H1 (cell line): Measurements from ENCODE around the gene ST6GALNAC4. TPM values are rescaled to one million over a fixed set of nuclear protein-coding genes. Genes with fewer than 3 reads are reported as not detected.

Experiments used
- CTCF ChIA-PET: fragments of 300-600 bp; sonication (Branson Sonifier 250); formaldehyde crosslinking; loops from one replicate; lab custom pipeline; 2021; ENCODE audit not compliant: partially characterized antibody; lab: Charles Lee
- POLR2A ChIA-PET: fragments of 300-600 bp; sonication (Branson Sonifier 250); formaldehyde crosslinking; loops from one replicate; lab custom pipeline; 2021; ENCODE audit warnings: inconsistent platforms; ENCODE audit not compliant: partially characterized antibody; lab: Charles Lee
- DNase-seq, 2 experiments: peaks; one replicate each; pipeline versions ENCODE4 v3.0.0 to v3.0.0-alpha.2; 2010 to 2022; ENCODE audit warnings: low spot score in 2 of 2, low read depth in 1 of 2, mixed read lengths in 1 of 2
- FAIRE-seq: peaks from 2 replicates; lab custom pipeline; 2011; peaks lifted over from hg19 to GRCh38; lab: Jason Lieb, UNC
- H2AFZ ChIP-seq: 2 replicates; pipeline ENCODE4 v1.8.1; 2012; ENCODE audit warnings: low read length, inconsistent platforms
- H2AK5ac ChIP-seq: 2 replicates; pipeline ENCODE4 v1.6.1; 2013; ENCODE audit warnings: low read depth, low read length
- H2BK120ac ChIP-seq: replicated peaks from 2 replicates; pipeline ENCODE3; 2013; ENCODE audit warnings: low read depth, low read length, inconsistent platforms
- H2BK12ac ChIP-seq: 2 replicates; pipeline ENCODE4 v1.6.1; 2013; ENCODE audit warnings: low read depth, low read length
- H2BK15ac ChIP-seq: 2 replicates; pipeline ENCODE4 v1.6.1; 2013; ENCODE audit warnings: low read length
- H2BK20ac ChIP-seq: 2 replicates; pipeline ENCODE4 v1.6.1; 2013; ENCODE audit warnings: low read length
- H2BK5ac ChIP-seq: 2 replicates; pipeline ENCODE4 v1.6.1; 2013; ENCODE audit warnings: low read depth, low read length
- H3K14ac ChIP-seq: 2 replicates; pipeline ENCODE4 v1.6.1; 2013; ENCODE audit warnings: inconsistent platforms; ENCODE audit not compliant: insufficient read length
- H3K18ac ChIP-seq: 2 replicates; pipeline ENCODE4 v1.6.1; 2013; ENCODE audit warnings: low read length; ENCODE audit errors: extremely low read depth
- H3K23ac ChIP-seq: 2 replicates; pipeline ENCODE4 v1.6.1; 2013; ENCODE audit warnings: inconsistent platforms; ENCODE audit not compliant: insufficient read length
- H3K23me2 ChIP-seq: 2 replicates; pipeline ENCODE4 v1.6.1; 2013; ENCODE audit warnings: low read depth, low read length
- H3K27ac ChIP-seq: 2 replicates; pipeline ENCODE4 v1.6.1; 2011; ENCODE audit warnings: low read depth, low read length, inconsistent platforms
- H3K27me3 ChIP-seq, 4 experiments: replicated peaks in 1 of 4; 1 replicate in 1 of 4; 2 replicates in 3 of 4; pipeline versions ENCODE4 v1.6.1 to v1.8.1; 2011 to 2013; ENCODE audit warnings: low read length in 3 of 4, mild to moderate bottlenecking in 3 of 4, inconsistent platforms in 2 of 4, mixed read lengths in 2 of 4, moderate library complexity in 1 of 4; ENCODE audit not compliant: control insufficient read depth in 3 of 4, insufficient read depth in 3 of 4; ENCODE audit errors: extremely low read depth in 1 of 4
- H3K36me3 ChIP-seq, 4 experiments: 2 replicates each; pipeline versions ENCODE4 v1.6.1 to v1.8.1; 2011 to 2013; ENCODE audit warnings: mild to moderate bottlenecking in 4 of 4, low read length in 3 of 4, moderate library complexity in 2 of 4, control low read depth in 1 of 4, inconsistent platforms in 1 of 4; ENCODE audit not compliant: insufficient read depth in 4 of 4, control insufficient read depth in 2 of 4
- H3K4ac ChIP-seq: replicated peaks from 2 replicates; pipeline ENCODE3; 2013; ENCODE audit warnings: low read length, low read depth, mixed read lengths, inconsistent platforms; ENCODE audit not compliant: insufficient read length
- H3K4me1 ChIP-seq, 4 experiments: replicated peaks in 1 of 4; 1 replicate in 1 of 4; 2 replicates in 3 of 4; pipeline versions ENCODE4 v1.6.1 to v1.8.1; 2011 to 2013; ENCODE audit warnings: low read length in 3 of 4, inconsistent platforms in 2 of 4, mixed read lengths in 1 of 4; ENCODE audit not compliant: insufficient read depth in 4 of 4, control insufficient read depth in 3 of 4
- H3K4me2 ChIP-seq, 2 experiments: 2 replicates each; pipeline versions ENCODE4 v1.6.1 to v1.8.1; 2011 to 2013; ENCODE audit warnings: low read depth in 2 of 2, low read length in 2 of 2, control low read depth in 1 of 2, inconsistent platforms in 1 of 2, mild to moderate bottlenecking in 1 of 2; ENCODE audit not compliant: insufficient read depth in 1 of 2
- H3K4me3 ChIP-seq, 4 experiments: fragments of 200-600, 300-600 bp in 1 of 4; sonication (generic), shearing (Covaris generic), sonication (Bioruptor Twin) in 1 of 4; 2 replicates each; pipeline versions ENCODE4 v1.5.1 to v1.8.1; 2011 to 2016; ENCODE audit warnings: low read length in 4 of 4, low read depth in 3 of 4, control low read depth in 2 of 4, inconsistent platforms in 2 of 4, mild to moderate bottlenecking in 2 of 4, mixed read lengths in 1 of 4, moderate library complexity in 1 of 4; ENCODE audit not compliant: insufficient read depth in 2 of 4; ENCODE audit errors: extremely low read depth in 1 of 4
- H3K56ac ChIP-seq: replicated peaks from 2 replicates; pipeline ENCODE3; 2013; ENCODE audit warnings: low read depth, mild to moderate bottlenecking, mixed read lengths, low read length, inconsistent platforms; ENCODE audit not compliant: insufficient read length
- H3K79me1 ChIP-seq: 2 replicates; pipeline ENCODE4 v1.6.1; 2013; ENCODE audit warnings: low read depth, low read length, control low read depth
- H3K79me2 ChIP-seq, 2 experiments: 2 replicates each; pipeline versions ENCODE4 v1.6.1 to v1.8.1; 2012 to 2013; ENCODE audit warnings: low read length in 2 of 2, mild to moderate bottlenecking in 2 of 2, inconsistent platforms in 1 of 2; ENCODE audit not compliant: insufficient read depth in 2 of 2, control insufficient read depth in 1 of 2
- H3K9ac ChIP-seq, 4 experiments: replicated peaks in 1 of 4; 1 replicate in 1 of 4; 2 replicates in 3 of 4; pipeline versions ENCODE4 v1.6.1 to v1.8.1; 2011 to 2013; ENCODE audit warnings: low read depth in 3 of 4, low read length in 3 of 4, control low read depth in 2 of 4, mild to moderate bottlenecking in 2 of 4, moderate library complexity in 2 of 4, inconsistent platforms in 1 of 4; ENCODE audit errors: extremely low read depth in 1 of 4
- H3K9me3 ChIP-seq, 2 experiments: 2 replicates each; pipeline versions ENCODE4 v1.6.1 to v1.8.1; 2012 to 2013; ENCODE audit warnings: mild to moderate bottlenecking in 2 of 2, moderate library complexity in 2 of 2, control low read depth in 1 of 2, inconsistent platforms in 1 of 2, low read depth in 1 of 2, low read length in 1 of 2, mixed read lengths in 1 of 2; ENCODE audit not compliant: insufficient read depth in 2 of 2
- H4K20me1 ChIP-seq, 2 experiments: replicated peaks in 1 of 2; 2 replicates each; pipeline versions ENCODE3 to v1.8.1; 2011 to 2013; ENCODE audit warnings: inconsistent platforms in 2 of 2, low read length in 2 of 2, mild to moderate bottlenecking in 1 of 2; ENCODE audit not compliant: insufficient read depth in 2 of 2, control insufficient read depth in 1 of 2
- H4K5ac ChIP-seq: 2 replicates; pipeline ENCODE4 v1.6.1; 2013; ENCODE audit warnings: low read length, low read depth, mixed read lengths, inconsistent platforms; ENCODE audit not compliant: insufficient read length
- H4K8ac ChIP-seq: 2 replicates; pipeline ENCODE4 v1.8.0; 2013; ENCODE audit warnings: mild to moderate bottlenecking, moderate library complexity, low read length, inconsistent platforms; ENCODE audit not compliant: insufficient read depth; ENCODE audit errors: extremely low read depth
- H4K91ac ChIP-seq: replicated peaks from 2 replicates; pipeline ENCODE3; 2013; ENCODE audit warnings: low read length, mixed read lengths, inconsistent platforms; ENCODE audit not compliant: insufficient read length
- CBX5 ChIP-seq: fragments of 300-800, 300-1000 bp; sonication (generic); IDR thresholded peaks from 2 replicates; pipeline ENCODE4 v1.7.1; 2016; ENCODE audit warnings: antibody characterized with exemption, low read length, low read depth
- CTCF ChIP-seq, 3 experiments: IDR thresholded peaks; 1 replicate in 2 of 3; 2 replicates in 1 of 3; pipeline versions ENCODE4 v1.5.1 to v1.6.1; 2011; ENCODE audit warnings: low read length in 3 of 3, mild to moderate bottlenecking in 3 of 3, inconsistent platforms in 2 of 3, low read depth in 1 of 3, moderate library complexity in 1 of 3; ENCODE audit not compliant: insufficient read depth in 1 of 3; ENCODE audit errors: control extremely low read depth in 1 of 3
- WGBS, 2 experiments: shearing (Covaris generic) in 1 of 2; methylation state at CpG; one replicate each; pipeline versions ENCODE4 v1.1.6 to v1.1.7; 2013 to 2015; ENCODE audit warnings: low lambda C conversion rate in 2 of 2, mixed read lengths in 2 of 2, inconsistent platforms in 1 of 2, low coverage in 1 of 2, missing lambda C conversion rate in 1 of 2; ENCODE audit not compliant: insufficient replicate concordance in 2 of 2, insufficient coverage in 1 of 2, insufficient read length in 1 of 2; ENCODE audit errors: extremely low coverage in 1 of 2, missing lambda C conversion rate in 1 of 2; 5-methylcytosine and 5-hydroxymethylcytosine counted together
- polyA plus RNA-seq, 7 experiments: library from polyadenylated mRNA; depleted of rRNA in 3 of 7; stranded (reverse) in 5 of 7; unstranded in 2 of 7; fragments of >200 nt in 5 of 7; fragments of 200-250 nt in 2 of 7; gene quantifications; 1 replicate in 5 of 7; 2 replicates in 1 of 7; 4 replicates in 1 of 7; pipeline versions ENCODE4 v1.2.1 to v1.2.3, GENCODE V29; 2011 to 2013; ENCODE audit warnings: missing spikeins in 2 of 7, mixed read lengths in 2 of 7
- total RNA-seq: library from RNA; stranded (reverse); fragmentation: NEBNext Ultra II Directional; extraction: Animal tissue kit (Norgen Biotek cat#: 25700); gene quantifications from 2 replicates; pipeline ENCODE4 v1.2.1, GENCODE V29; 2021

Gene ST6GALNAC4
- total and polyA plus RNA-seq, 2 of the 8 experiments (the other 6 are each of a cell fraction or from before 2014, with no cell fraction given) = 21.8 to 34.1 TPM

GRCh38 chr9:127943731-127944144, 26.9 kb upstream of the ST6GALNAC4 start:
- Histone ChIP-seq H2BK12ac (no peak overlapping the region), H4K5ac (no peak overlapping the region), H2BK15ac (no peak overlapping the region), H3K18ac (peak overlapping the region; percentile 72; the same call in 1 of the 2 replicates), H3K27me3 (no peaks in the 10 kb centered on the region), H2BK5ac (peak overlapping the region; percentile 86), H3K4me2 (no peak overlapping the region), H3K4me3 (no peak overlapping the region), H2BK20ac (no peak overlapping the region), H3K27ac (no peak overlapping the region), H2AFZ (no peak overlapping the region), H3K56ac (no peak overlapping the region), H3K4me1 (peaks cover 0 to 16% (median 7%) of the 10 kb centered on the region in 4 experiments; a peak in 6 of 7 replicates), H2BK120ac (no peak overlapping the region), H4K8ac (no peak overlapping the region), H3K79me2 (no peaks in the 10 kb centered on the region), H4K91ac (no peak overlapping the region), H3K9me3 (no peaks in the 10 kb centered on the region), H3K9ac (no peak overlapping the region), H3K79me1 (no peaks in the 10 kb centered on the region; the same call in 1 of the 2 replicates), H4K20me1 (peaks cover 8 to 20% of the 10 kb centered on the region in 2 experiments), H3K14ac (no peak overlapping the region), H3K23me2 (no peaks in the 10 kb centered on the region), H2AK5ac (no peak overlapping the region), H3K36me3 (peaks cover 7 to 16% (median 13%) of the 10 kb centered on the region in 4 experiments), H3K23ac (no peak overlapping the region), H3K4ac (no peak overlapping the region)
- ChIA-PET POLR2A (interaction anchor here (0.7 to 1.6 kb wide), 5 partner anchors 9 to 155 kb away, joined by 3 read pairs; partner anchors contain the start of gene PIP5KL1), CTCF (interaction anchor here (0.6 to 35.5 kb wide), 44 partner anchors 11 to 488 kb away, joined by 3 to 825 read pairs (median 6); partner anchors contain the start of genes EEIG1, NAIF1, PIP5KL1 and ST6GALNAC4)
- peak; percentile 79 to 93 for DNase-seq
- WGBS, 2 experiments = 34% methylated on average over 13 of the region's 13 CpGs; no CpG with 5 or more reads in 1 of the 2 experiments
- FAIRE-seq = no peak
- TF ChIP-seq CBX5 = no peak
- TF ChIP-seq CTCF (IDR thresholded peaks at IDR 0.05; ENCODE audit: control extremely low read depth in 1 of 3, insufficient read depth in 1 of 3, low read depth in 1 of 3, low read length in 3 of 3) = peak in 2 of 3 experiments; percentile 91 to 94; a peak in 3 of 4 replicates
